ENCODE results near the gene IDH2.
"Not testable (repeated sequence)": the region's sequence is repeated elsewhere in the genome, so short reads cannot be mapped to it uniquely, and the experiment has no call there.

DNA sequence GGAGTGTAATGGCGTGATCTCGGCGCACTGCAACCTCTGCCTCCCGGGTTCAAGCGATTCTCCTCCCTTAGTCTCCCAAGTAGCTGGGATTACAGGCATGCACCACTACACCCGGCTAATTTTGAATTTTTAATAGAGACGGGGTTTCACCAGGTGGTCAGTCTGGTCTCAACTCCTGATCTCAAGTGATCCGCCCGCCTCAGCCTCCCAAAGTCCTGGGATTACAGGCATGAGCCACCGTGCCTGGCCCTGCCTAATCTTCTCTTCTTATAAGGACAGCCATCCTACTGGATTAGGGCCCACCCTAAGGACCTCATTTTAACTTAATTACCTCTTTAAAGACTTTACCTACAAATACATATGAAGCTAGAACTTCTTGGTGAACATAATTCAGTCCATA is 48.3 kb upstream of the IDH2 start:
- TF ChIP-seq, protein P1, sequence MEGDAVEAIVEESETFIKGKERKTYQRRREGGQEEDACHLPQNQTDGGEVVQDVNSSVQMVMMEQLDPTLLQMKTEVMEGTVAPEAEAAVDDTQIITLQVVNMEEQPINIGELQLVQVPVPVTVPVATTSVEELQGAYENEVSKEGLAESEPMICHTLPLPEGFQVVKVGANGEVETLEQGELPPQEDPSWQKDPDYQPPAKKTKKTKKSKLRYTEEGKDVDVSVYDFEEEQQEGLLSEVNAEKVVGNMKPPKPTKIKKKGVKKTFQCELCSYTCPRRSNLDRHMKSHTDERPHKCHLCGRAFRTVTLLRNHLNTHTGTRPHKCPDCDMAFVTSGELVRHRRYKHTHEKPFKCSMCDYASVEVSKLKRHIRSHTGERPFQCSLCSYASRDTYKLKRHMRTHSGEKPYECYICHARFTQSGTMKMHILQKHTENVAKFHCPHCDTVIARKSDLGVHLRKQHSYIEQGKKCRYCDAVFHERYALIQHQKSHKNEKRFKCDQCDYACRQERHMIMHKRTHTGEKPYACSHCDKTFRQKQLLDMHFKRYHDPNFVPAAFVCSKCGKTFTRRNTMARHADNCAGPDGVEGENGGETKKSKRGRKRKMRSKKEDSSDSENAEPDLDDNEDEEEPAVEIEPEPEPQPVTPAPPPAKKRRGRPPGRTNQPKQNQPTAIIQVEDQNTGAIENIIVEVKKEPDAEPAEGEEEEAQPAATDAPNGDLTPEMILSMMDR (optimal IDR thresholded peaks at IDR 0.05 in 1 of 3, IDR thresholded peaks at IDR 0.05 in 1 of 3, conservative IDR thresholded peaks at IDR 0.05 in 1 of 3; ENCODE audit: extremely low read depth in 1 of 3, insufficient read depth in 2 of 3, low read length in 3 of 3): not testable (repeated sequence)
- TF ChIP-seq EZH2 (IDR thresholded peaks at IDR 0.05; ENCODE audit: low read length): not testable (repeated sequence)
